Frontal cortex (tissue), 4 donors: ENCODE data around the gene PRLH. TPM values are rescaled to one million over a fixed set of nuclear protein-coding genes. Genes with fewer than 3 reads are reported as not detected.

Experiments
- DNase-seq, 2 donors: peaks; one replicate each; pipeline ENCODE4 v3.0.0; 2012; ENCODE audit warnings: low spot score in 2 of 2
- FAIRE-seq: peaks from 2 replicates; lab custom pipeline; 2012; peaks lifted over from hg19 to GRCh38; lab: Jason Lieb, UNC
- total RNA-seq: library from RNA; depleted of rRNA; stranded (reverse); fragments of >200 nt; gene quantifications from one replicate; pipeline ENCODE4 v1.2.3, GENCODE V29; 2014
- donor health status: control.
- donor health status: control.
- donor health status: control.

PRLH gene
- total RNA-seq, 1 donor from 2014 or later: not detected

DNA sequence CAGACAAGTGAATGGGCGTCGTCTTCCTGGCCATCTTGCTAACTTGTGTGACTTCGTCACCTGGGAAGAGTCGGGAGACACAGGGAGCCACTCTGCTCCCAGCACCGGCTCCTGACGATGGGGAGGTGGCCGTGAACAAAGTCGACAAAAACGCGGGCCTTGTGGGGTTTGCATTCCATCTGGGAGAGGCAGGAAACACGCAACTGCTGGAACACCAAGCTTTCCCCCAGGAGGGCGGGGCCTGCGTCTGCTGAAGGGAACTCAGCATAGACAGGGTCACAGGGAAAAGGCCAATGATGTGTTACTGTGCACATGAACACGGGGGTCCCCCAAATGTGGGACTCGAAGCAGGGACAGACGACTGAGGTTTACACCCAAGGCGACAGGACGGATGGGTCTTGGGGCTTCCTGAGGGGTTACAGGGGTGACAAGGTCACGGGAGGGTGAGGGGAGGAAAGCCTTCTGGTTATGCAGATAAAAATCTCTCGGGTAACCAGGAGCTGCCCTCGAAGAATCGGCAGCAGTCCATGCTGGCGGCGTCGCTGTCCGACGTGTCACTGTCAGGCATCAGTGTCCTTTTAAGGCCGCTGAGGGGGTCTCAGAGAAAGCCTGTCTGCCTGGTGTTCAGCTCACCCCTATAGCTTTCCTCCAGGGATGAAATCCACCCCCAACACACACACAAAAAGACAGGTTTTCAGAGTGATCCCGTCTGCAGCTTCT lies 28.2 kb upstream of the PRLH start:
- FAIRE-seq: no peak

DNA sequence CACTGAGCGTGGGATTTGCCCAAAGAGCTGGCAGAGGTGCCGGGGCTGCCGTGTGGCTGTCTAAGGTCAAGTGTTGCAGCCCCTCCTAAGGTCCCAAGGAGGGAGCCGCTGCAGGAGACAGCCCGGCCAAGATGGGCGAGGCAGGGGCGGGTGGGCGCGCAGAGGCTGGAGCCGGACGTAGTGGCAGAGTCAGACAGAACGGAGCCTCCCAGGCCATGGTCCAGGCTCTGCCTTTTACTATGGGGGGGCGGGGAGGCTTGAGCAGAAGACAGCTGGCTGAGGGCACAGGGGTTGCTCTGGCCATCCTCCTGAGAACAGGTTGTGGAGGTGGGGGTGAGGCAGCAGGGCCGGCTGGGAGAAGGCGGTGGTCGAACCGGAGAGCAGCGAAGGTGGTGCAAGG lies 27.5 kb upstream of the PRLH start:
- no peak for FAIRE-seq
- DNase-seq: no peak

More for the DNA sequence above, 28.2 kb upstream of the PRLH start:
- DNase-seq: no peak

GRCh38 chr2:237539681-237540080 lies 26.7 kb upstream of the PRLH start:
- FAIRE-seq (no peak), DNase-seq (no peak)

GRCh38 chr2:237540223-237540775 lies 26.1 kb upstream of the PRLH start:
- FAIRE-seq: no peak
- no peak for DNase-seq

DNA sequence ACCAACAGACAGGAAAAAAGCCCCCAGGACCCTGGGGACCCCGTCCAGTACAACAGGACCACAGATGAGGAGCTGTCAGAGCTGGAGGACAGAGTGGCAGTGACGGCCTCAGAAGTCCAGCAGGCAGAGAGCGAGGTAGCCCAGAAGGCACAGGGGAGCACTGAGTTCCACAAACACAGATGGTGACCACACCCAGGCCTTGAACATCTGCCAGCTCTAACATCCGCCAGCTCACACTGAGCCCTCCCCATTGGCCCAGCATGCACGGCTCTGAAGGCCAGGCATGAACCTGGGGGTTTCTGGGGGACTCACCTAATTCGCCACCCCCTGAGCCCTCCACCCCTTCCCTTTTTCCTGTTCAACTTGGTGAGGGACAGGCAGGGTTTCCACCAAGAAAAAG lies 25.6 kb upstream of the PRLH start:
- no peak for DNase-seq
- no peak for FAIRE-seq

GRCh38 chr2:237541243-237541642 lies 25.1 kb upstream of the PRLH start:
- DNase-seq (no peak), FAIRE-seq (no peak)

DNA sequence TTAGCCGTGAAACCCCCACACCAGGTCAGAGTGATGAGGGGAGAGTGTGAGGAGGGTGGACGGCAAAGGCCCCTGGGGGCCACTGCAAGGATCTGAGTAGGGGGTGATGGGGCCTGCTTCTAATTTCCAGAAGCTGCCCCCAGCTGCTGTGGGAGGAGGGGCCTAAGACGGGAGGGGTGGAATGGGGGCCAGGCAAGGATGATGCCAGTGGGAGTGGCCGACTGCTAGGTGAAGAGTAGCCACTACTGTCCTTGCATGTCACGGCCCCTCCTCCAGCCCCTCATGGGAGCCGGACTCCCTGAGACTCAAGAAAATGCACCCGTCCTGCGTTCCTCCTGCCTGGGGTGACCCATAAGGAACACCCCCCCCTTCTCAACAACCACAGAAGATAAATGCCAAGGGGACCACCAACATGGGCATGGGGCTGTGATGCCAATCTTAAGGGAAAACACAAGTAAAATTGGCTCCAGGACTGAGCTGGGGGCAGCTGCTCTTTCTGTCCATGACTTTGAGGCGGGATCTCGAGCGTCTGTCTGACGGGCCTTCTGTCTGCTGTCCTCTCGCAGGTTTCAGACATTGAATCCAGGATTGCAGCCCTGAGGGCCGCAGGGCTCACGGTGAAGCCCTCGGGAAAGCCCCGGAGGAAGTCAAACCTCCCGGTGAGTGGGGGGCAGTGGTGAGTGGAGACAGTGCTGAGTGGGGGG lies 24.2 kb upstream of the PRLH start:
- FAIRE-seq: no peak
- no peak for DNase-seq

DNA sequence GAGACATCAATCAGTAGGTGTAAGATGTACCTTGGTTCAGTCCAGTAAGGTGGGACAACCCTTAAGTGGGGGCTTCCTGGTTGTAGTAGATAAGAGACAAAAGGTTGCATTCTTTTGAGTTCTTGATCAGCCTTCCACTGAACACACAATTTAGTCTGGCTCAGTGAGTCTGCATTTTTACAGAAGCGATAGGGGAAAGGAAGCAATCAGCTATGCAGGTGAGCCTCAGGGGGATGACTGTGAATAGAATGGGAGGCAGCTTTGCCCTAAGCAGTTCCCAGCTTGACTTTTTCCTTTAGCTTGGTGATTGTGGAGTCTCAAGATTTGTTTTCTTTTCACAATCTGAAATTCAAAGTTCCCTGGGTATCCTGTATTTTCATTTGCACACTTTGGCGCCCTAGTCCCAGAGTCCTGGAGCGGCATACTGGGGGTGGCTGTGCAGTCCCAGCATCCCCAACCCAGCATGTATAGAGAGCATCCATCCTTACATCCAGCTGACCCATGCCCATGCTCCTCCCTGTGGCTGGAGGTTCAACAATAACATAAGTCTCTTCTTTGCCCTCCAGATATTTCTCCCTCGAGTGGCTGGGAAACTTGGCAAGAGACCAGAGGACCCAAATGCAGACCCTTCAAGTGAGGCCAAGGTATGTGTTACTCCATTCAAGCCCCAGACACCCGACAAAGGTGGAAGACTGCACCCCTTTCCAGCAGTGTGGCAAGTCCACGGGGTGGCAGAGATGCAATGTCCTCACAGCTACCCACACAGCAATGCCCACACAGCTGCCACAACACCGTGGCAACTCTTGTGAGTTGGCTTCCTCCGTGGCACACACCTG lies 20.1 kb upstream of the PRLH start:
- FAIRE-seq (no peak), DNase-seq (no peak)

DNA sequence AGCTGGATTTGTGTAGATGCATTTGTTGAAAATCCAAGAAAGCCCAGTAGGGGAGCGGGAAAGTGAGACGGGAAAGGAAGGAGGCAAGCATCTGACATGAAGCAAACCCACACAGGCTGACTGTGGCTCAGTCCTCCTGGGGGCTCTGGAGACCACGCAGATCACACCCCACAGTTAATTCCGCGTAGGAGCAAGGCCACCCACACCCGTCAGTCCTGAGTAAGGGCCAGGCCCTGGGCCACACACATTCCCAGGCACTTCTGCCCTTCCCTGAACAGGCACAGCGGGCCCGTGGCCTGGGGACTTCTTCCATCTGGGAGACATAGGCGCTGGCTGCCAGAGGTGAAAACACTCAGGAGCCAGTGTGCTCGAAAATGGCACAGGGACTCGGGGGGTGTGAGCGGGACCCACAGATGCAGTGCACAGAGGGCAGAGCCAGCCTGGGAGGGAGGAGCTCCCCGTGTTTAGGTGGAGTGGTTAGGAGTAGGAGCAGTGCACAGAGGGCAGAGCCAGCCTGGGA lies 19.4 kb upstream of the PRLH start:
- DNase-seq (no peak), FAIRE-seq (no peak)

GRCh38 chr2:237547841-237548416 lies 18.4 kb upstream of the PRLH start:
- FAIRE-seq: no peak

GRCh38 chr2:237549216-237549615 lies 17.2 kb upstream of the PRLH start:
- DNase-seq: no peak
- no peak for FAIRE-seq

More at GRCh38 chr2:237547841-237548416, 18.4 kb upstream of the PRLH start:
- DNase-seq: no peak

GRCh38 chr2:237549643-237550415 lies 16.5 kb upstream of the PRLH start:
- DNase-seq (no peak), FAIRE-seq (no peak)

- FAIRE-seq (no peak), DNase-seq (no peak)
Measured at GRCh38 chr2:237551071-237551574, 15.3 kb upstream of the PRLH start.

DNA sequence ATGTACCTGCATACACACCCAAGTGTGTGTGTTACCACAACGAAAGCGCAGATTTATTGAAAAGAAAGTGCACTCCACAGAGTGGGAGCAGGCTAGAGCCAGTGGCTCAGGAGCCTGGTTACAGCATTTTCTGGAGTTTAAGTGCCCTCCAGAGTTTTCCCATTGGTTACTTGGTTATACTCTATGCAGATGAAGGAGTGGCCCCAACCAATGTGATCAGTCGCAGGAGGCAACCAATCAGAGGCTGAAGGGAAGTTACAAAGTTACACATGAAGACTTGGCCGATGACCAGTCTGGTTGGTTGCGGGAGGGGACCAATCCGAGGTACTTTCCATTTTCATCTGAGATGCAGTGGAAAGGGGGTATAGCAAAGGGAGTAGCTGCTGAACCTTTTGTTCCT lies 13.5 kb upstream of the PRLH start:
- no peak for DNase-seq
- no peak for FAIRE-seq

DNA sequence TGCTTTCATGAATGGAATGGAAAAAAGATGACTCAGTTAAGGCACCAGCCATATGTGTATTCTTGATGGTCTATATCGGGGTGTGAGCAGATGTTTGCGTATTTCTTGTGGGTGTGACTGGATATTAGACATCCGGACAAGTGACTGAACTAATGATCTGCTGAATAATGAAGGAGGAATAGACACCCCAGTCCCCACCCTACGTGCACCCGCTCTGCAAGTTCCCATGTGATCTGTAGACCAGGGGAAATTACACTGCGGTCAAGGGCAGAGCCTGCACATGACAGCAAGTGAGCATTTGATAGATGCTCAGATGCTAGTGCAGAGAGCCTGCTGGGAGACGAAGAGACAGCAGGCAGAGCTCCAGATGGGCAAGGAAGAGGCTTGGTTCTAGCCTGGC lies 12.4 kb upstream of the PRLH start:
- DNase-seq: no peak
- FAIRE-seq: no peak

DNA sequence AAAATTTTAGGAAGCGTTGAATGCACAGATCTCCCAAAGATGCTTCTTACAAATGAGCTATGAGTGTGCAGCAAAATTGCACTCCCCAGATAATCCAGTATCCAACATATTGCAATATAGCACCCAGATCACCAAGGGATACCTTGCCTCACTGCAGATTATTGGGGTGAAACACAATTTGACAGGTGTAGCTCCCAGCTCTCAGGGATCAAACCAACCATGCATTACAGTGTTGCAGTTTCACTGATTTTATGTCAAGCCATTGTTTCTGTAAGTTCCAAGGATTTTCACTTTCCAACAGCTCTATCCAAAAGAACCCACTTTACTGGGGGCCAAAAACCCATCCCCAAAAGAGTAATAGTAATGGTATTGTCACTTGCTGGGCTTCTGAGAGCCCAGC lies 10.8 kb upstream of the PRLH start:
- no peak for FAIRE-seq
- no peak for DNase-seq

- FAIRE-seq (no peak), DNase-seq (no peak)
Measured at GRCh38 chr2:237556773-237557632, 9.4 kb upstream of the PRLH start.

- DNase-seq: no peak
- FAIRE-seq: no peak
Measured at GRCh38 chr2:237557633-237558015, 8.8 kb upstream of the PRLH start.
